IMR-90 (cell line): Measurements from ENCODE around the gene POLRMT. TPM values are rescaled to one million over a fixed set of nuclear protein-coding genes. Genes with fewer than 3 reads are reported as not detected.
A peak's percentile ranks its signal among the peaks of the same experiment; 100 is the strongest.

Experiments
- ATAC-seq: fragments of 200-7000 bp; cut with Tn5 transposase; 2 replicates; pipeline ENCODE4 v1.9.1; 2020; ENCODE audit warnings: low read depth, mild to moderate bottlenecking, moderate library complexity
- BruUV-seq: library from RNA; stranded (reverse); fragments of 400-500 nt; replicated peaks from 2 replicates; lab custom pipeline; 2021; lab: Mats Ljungman, UMichigan
- CTCF ChIA-PET: fragments of 300-600 bp; formaldehyde crosslinking; extraction: SDS; loops from one replicate; lab custom pipeline; 2021; ENCODE audit warnings: antibody characterized with exemption; lab: Yijun Ruan, JAX
- POLR2A ChIA-PET: fragments of 300-600 bp; sonication (Branson Sonifier 250); formaldehyde crosslinking; loops from one replicate; lab custom pipeline; 2022; ENCODE audit warnings: antibody characterized with exemption; ENCODE audit not compliant: unreplicated experiment; lab: Charles Lee
- DNase-seq: peaks from one replicate; pipeline ENCODE4 v3.0.0; 2013
- H2AFZ ChIP-seq: replicated peaks from 2 replicates; pipeline ENCODE3; 2013; ENCODE audit warnings: low read length, mild to moderate bottlenecking; ENCODE audit not compliant: poor library complexity
- H2AK5ac ChIP-seq: 2 replicates; pipeline ENCODE4 v1.6.1; 2013; ENCODE audit warnings: low read depth, low read length, inconsistent platforms
- H2AK9ac ChIP-seq: replicated peaks from 2 replicates; pipeline ENCODE3; 2013; ENCODE audit warnings: mild to moderate bottlenecking, low read depth, low read length, moderate library complexity; ENCODE audit not compliant: poor library complexity
- H2BK120ac ChIP-seq: 2 replicates; pipeline ENCODE4 v1.6.1; 2013; ENCODE audit warnings: low read depth, low read length, inconsistent platforms
- H2BK15ac ChIP-seq: 3 replicates; pipeline ENCODE4 v1.6.1; 2013; ENCODE audit warnings: low read depth, low read length, inconsistent platforms
- H2BK20ac ChIP-seq: 2 replicates; pipeline ENCODE4 v1.6.1; 2013; ENCODE audit warnings: low read depth, mild to moderate bottlenecking, inconsistent platforms, low read length, moderate library complexity
- H2BK5ac ChIP-seq: 2 replicates; pipeline ENCODE4 v1.6.1; 2013; ENCODE audit warnings: mild to moderate bottlenecking, low read depth, low read length, inconsistent platforms; ENCODE audit not compliant: poor library complexity, severe bottlenecking
- H3K14ac ChIP-seq: replicated peaks from 2 replicates; pipeline ENCODE4 v1.6.1; 2013; ENCODE audit warnings: low read depth, low read length, inconsistent platforms
- H3K18ac ChIP-seq: 2 replicates; pipeline ENCODE4 v1.6.1; 2013; ENCODE audit warnings: low read depth, low read length, control low read depth
- H3K23ac ChIP-seq: 2 replicates; pipeline ENCODE4 v1.6.1; 2013; ENCODE audit warnings: low read depth, low read length, inconsistent platforms
- H3K27ac ChIP-seq: 2 replicates; pipeline ENCODE4 v1.5.1; 2013; ENCODE audit warnings: mild to moderate bottlenecking, control low read depth, low read length; ENCODE audit not compliant: insufficient read depth
- H3K27me3 ChIP-seq: 2 replicates; pipeline ENCODE4 v1.6.1; 2013; ENCODE audit warnings: low read length; ENCODE audit not compliant: control insufficient read depth, insufficient read depth
- H3K36me3 ChIP-seq: 2 replicates; pipeline ENCODE4 v1.6.1; 2013; ENCODE audit warnings: low read length, mixed read lengths; ENCODE audit not compliant: control insufficient read depth, insufficient read depth
- H3K4ac ChIP-seq: 2 replicates; pipeline ENCODE4 v1.6.1; 2013; ENCODE audit warnings: low read depth, low read length, inconsistent platforms
- H3K4me1 ChIP-seq: 2 replicates; pipeline ENCODE4 v1.6.1; 2013; ENCODE audit warnings: low read length, mixed read lengths; ENCODE audit not compliant: control insufficient read depth, insufficient read depth
- H3K4me2 ChIP-seq: 2 replicates; pipeline ENCODE4 v1.6.1; 2013; ENCODE audit warnings: low read depth, mild to moderate bottlenecking, control low read depth, low read length, moderate library complexity
- H3K4me3 ChIP-seq: 2 replicates; pipeline ENCODE4 v1.5.1; 2013; ENCODE audit warnings: low read depth, mild to moderate bottlenecking, control low read depth, low read length, moderate library complexity; ENCODE audit not compliant: insufficient read depth
- H3K56ac ChIP-seq: 2 replicates; pipeline ENCODE4 v1.6.1; 2013; ENCODE audit warnings: low read length, inconsistent platforms; ENCODE audit not compliant: insufficient read depth; ENCODE audit errors: extremely low read depth
- H3K79me1 ChIP-seq, 2 experiments: 2 replicates each; pipeline ENCODE4 v1.6.1; 2013; ENCODE audit warnings: low read length in 2 of 2, inconsistent platforms in 1 of 2, low read depth in 1 of 2
- H3K9ac ChIP-seq: 2 replicates; pipeline ENCODE4 v1.6.1; 2013; ENCODE audit warnings: low read depth, low read length, control low read depth
- H3K9me1 ChIP-seq: 2 replicates; pipeline ENCODE4 v1.6.1; 2013; ENCODE audit warnings: low read length, inconsistent platforms; ENCODE audit not compliant: insufficient read depth
- H3K9me3 ChIP-seq: 2 replicates; pipeline ENCODE4 v1.6.1; 2013; ENCODE audit warnings: low read length; ENCODE audit not compliant: control insufficient read depth, insufficient read depth
- H4K20me1 ChIP-seq: 2 replicates; pipeline ENCODE4 v1.6.1; 2013; ENCODE audit warnings: low read length, inconsistent platforms; ENCODE audit not compliant: insufficient read depth
- H4K5ac ChIP-seq: 2 replicates; pipeline ENCODE4 v1.6.1; 2013; ENCODE audit warnings: mild to moderate bottlenecking, low read depth, low read length, control low read depth
- H4K8ac ChIP-seq, 2 experiments: 2 replicates each; pipeline ENCODE4 v1.6.1; 2013; ENCODE audit warnings: low read depth in 2 of 2, low read length in 2 of 2, control low read depth in 1 of 2, inconsistent platforms in 1 of 2
- H4K91ac ChIP-seq: 2 replicates; pipeline ENCODE4 v1.6.1; 2013; ENCODE audit warnings: low read depth, low read length, inconsistent platforms; ENCODE audit not compliant: insufficient read depth
- FOS ChIP-seq: fragments of 150-350 bp; IDR thresholded peaks from 2 replicates; pipeline ENCODE4 v1.6.1; 2016; ENCODE audit warnings: low read depth, low read length
- MAFK ChIP-seq: IDR thresholded peaks from 2 replicates; pipeline ENCODE4 v1.6.1; 2012; ENCODE audit warnings: low read depth, low read length, improper control_type of control experiment
- NFE2L2 ChIP-seq: fragments of 150-350 bp; IDR thresholded peaks from 2 replicates; pipeline ENCODE4 v1.6.1; 2016; ENCODE audit warnings: low read depth, mild to moderate bottlenecking, low read length
- RAD21 ChIP-seq: IDR thresholded peaks from 2 replicates; pipeline ENCODE4 v1.6.1; 2012; ENCODE audit warnings: low read length, improper control_type of control experiment
- RFX5 ChIP-seq: IDR thresholded peaks from 2 replicates; pipeline ENCODE4 v1.8.0; 2012; ENCODE audit warnings: low read depth, mild to moderate bottlenecking, low read length, moderate library complexity
- WGBS, 2 experiments: methylation state at CpG; one replicate each; pipeline versions ENCODE4 v1.1.5 to v1.1.7; 2013; ENCODE audit warnings: missing lambda C conversion rate in 2 of 2; ENCODE audit not compliant: insufficient read length in 1 of 2; ENCODE audit errors: extremely low coverage in 2 of 2; 5-methylcytosine and 5-hydroxymethylcytosine counted together
- dilution Hi-C: fragments of 300-500 bp; cut with HindIII; formaldehyde crosslinking; loops from one replicate; pipeline ENCODE4 v1.14.3; 2018; ENCODE audit warnings: low sequenced_read_pairs; ENCODE audit not compliant: unreplicated experiment
- in situ Hi-C: fragments of 300-500 bp; cut with MboI; formaldehyde crosslinking; loops from 3 replicates; pipeline ENCODE4 v1.14.3; 2019; ENCODE audit warnings: low sequenced_read_pairs, inconsistent platforms, mixed read lengths
- intact Hi-C: fragments of 100-400 bp; cut with micrococcal nuclease; formaldehyde crosslinking; loops from 2 replicates; pipeline ENCODE4 v1.10.0; 2022
- polyA plus RNA-seq, 3 experiments: library from polyadenylated mRNA; depleted of rRNA; stranded (reverse); fragments of >200 nt; gene quantifications; 2 replicates each; pipeline ENCODE4 v1.2.3, GENCODE V29; 2012; ENCODE audit warnings: low replicate concordance in 1 of 3
- total RNA-seq: library from RNA; depleted of rRNA; stranded (reverse); fragments of >200 nt; gene quantifications from 2 replicates; pipeline ENCODE4 v1.2.3, GENCODE V29; 2012

POLRMT gene
- total and polyA plus RNA-seq, 2 of the 4 experiments (the other 2 are of a cell fraction) = 9.9 to 29.6 TPM

GRCh38 chr19:583968-584239 is 49.4 kb downstream of the POLRMT start:
- Histone ChIP-seq H4K20me1 (peaks cover 54% of the 10 kb centered on the region), H4K5ac (no peak overlapping the region), H3K4ac (no peak overlapping the region), H3K14ac (no peak overlapping the region), H2BK15ac (no peak overlapping the region), H2BK5ac (no peak overlapping the region), H4K91ac (no peak overlapping the region), H3K9me1 (no peaks in the 10 kb centered on the region), H3K18ac (no peak overlapping the region), H2AFZ (no peak overlapping the region), H2AK9ac (peak overlapping the region; percentile 85), H2AK5ac (no peak overlapping the region), H3K4me1 (peaks cover 7% of the 10 kb centered on the region), H3K56ac (no peak overlapping the region), H3K79me1 (peaks cover 0 to 18% of the 10 kb centered on the region in 2 experiments; a peak in 1 of 4 replicates), H3K9me3 (no peaks in the 10 kb centered on the region), H3K9ac (no peak overlapping the region), H2BK120ac (no peak overlapping the region), H2BK20ac (no peak overlapping the region), H4K8ac (no peak overlapping the region), H3K23ac (no peak overlapping the region), H3K36me3 (peaks cover 25% of the 10 kb centered on the region; the same call in 1 of the 2 replicates), H3K4me3 (no peak overlapping the region), H3K27ac (no peak overlapping the region), H3K27me3 (no peaks in the 10 kb centered on the region; the same call in 1 of the 2 replicates), H3K4me2 (no peak overlapping the region)
- in situ Hi-C loops (no loop called here), dilution Hi-C loops (no loop called here), intact Hi-C loops (loop anchor here (1.0 to 2.0 kb wide), 2 partner anchors 79 to 150 kb away; partner anchors contain the start of gene RNF126)
- no TSS peak for BruUV-seq
- TF ChIP-seq MAFK = no peak
- TF ChIP-seq FOS = no peak
- TF ChIP-seq RAD21 = no peak
- no peak for TF ChIP-seq RFX5
- TF ChIP-seq NFE2L2 = no peak
- DNase-seq = no peak
- 86% methylated on average over 2 of the region's 5 CpGs; no CpG with 5 or more reads in 1 of the 2 experiments for WGBS, 2 experiments
- ATAC-seq = no peak
- ChIA-PET POLR2A (no interaction called here), CTCF (interaction anchor here (0.6 kb wide), 2 partner anchors 16 to 72 kb away, joined by 4 read pairs; no protein-coding TSS in a partner anchor)
